Activated CD4-positive, alpha-beta T cell treated with anti-CD3 and anti-CD28 coated beads for 24 hours (primary cell): ENCODE data around the gene EBI3.
"Not testable (repeated sequence)": the region's sequence is repeated elsewhere in the genome, so short reads cannot be mapped to it uniquely, and the experiment has no call there.

Experiments
- DNase-seq, 2 donors: peaks; one replicate each; pipeline ENCODE4 v3.0.0-alpha.2; 2020; ENCODE audit warnings: low read depth in 2 of 2

EBI3 gene

GRCh38 chr19:4200940-4201542 lies 28.3 kb upstream of the EBI3 start:
- DNase-seq: no peak

GRCh38 chr19:4201798-4202197 lies 27.5 kb upstream of the EBI3 start:
- DNase-seq: no peak

- DNase-seq: no peak
These were observed 22.4 kb upstream of the EBI3 start for GRCh38 chr19:4206818-4207484.

GRCh38 chr19:4208385-4209094 lies 20.8 kb upstream of the EBI3 start:
- no peak for DNase-seq

- no peak for DNase-seq
These were observed 19.1 kb upstream of the EBI3 start for GRCh38 chr19:4210166-4210731.

- DNase-seq: no peak
These were observed 16.2 kb upstream of the EBI3 start for GRCh38 chr19:4213116-4213515.

- no peak for DNase-seq
These were observed 13.5 kb upstream of the EBI3 start for GRCh38 chr19:4215807-4216206.

GRCh38 chr19:4216846-4217245 lies 12.5 kb upstream of the EBI3 start:
- no peak for DNase-seq

GRCh38 chr19:4217429-4218264 lies 11.7 kb upstream of the EBI3 start:
- no peak for DNase-seq

GRCh38 chr19:4218523-4218922 lies 10.8 kb upstream of the EBI3 start:
- DNase-seq: not testable (repeated sequence)

GRCh38 chr19:4220188-4220587 lies 9.1 kb upstream of the EBI3 start:
- no peak for DNase-seq

- DNase-seq: no peak
These were observed 4.9 kb upstream of the EBI3 start for GRCh38 chr19:4224470-4224869.

- DNase-seq: no peak
These were observed 3.4 kb upstream of the EBI3 start for GRCh38 chr19:4225885-4226284.

- DNase-seq: no peak
These were observed 1.6 kb upstream of the EBI3 start for GRCh38 chr19:4227771-4228170.

- no peak for DNase-seq
These were observed 551 bp upstream of the EBI3 start for GRCh38 chr19:4228765-4229178.

GRCh38 chr19:4230237-4230636 lies 914 bp downstream of the EBI3 start:
- DNase-seq: not testable (repeated sequence)

GRCh38 chr19:4231521-4231920 lies 2.2 kb downstream of the EBI3 start:
- not testable (repeated sequence) for DNase-seq

GRCh38 chr19:4232139-4232538 lies 2.8 kb downstream of the EBI3 start:
- not testable (repeated sequence) for DNase-seq

GRCh38 chr19:4232614-4233281 lies 3.4 kb downstream of the EBI3 start:
- DNase-seq: no peak

- peak; percentile 58 to 78 for DNase-seq
These were observed 4.0 kb downstream of the EBI3 start for GRCh38 chr19:4233282-4233853.
